Measurements from ENCODE around the gene SOX10. TPM values are rescaled to one million over a fixed set of nuclear protein-coding genes. Genes with fewer than 3 reads are reported as not detected.

SOX10 gene
- total and polyA plus RNA-seq, 9 of the 15 experiments (the other 6 are each of a cell fraction or from before 2014, with no cell fraction given) = not detected

DNA sequence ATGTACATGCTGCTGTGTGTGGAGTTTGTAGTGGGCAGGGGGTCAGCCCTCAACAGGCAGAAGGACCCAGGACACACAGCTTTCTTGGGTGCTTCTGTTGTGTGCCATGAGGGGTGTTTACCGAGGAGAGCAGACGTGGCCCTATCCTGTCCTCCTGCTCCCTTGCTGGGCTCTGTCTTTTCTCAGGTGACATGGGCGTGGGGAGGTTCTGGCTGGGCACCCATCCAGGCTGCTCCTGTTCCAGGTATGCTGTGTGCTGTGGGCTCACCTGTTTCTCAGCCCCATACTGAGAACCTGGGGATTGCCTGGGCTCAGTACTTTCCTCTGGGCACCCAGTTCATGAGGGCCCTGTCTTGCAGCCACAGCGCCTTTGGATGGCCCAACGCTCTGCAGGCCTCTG lies 55.0 kb downstream of the SOX10 start:
- H4K20me1 ChIP-seq (replicated peaks; ENCODE audit: control insufficient read depth, insufficient read depth, low read length) = no peaks in the 10 kb centered on the region
- peaks cover 9 to 32% of the 10 kb centered on the region in 2 experiments; a peak in 4 of 5 replicates for H3K4me1 ChIP-seq (replicated peaks in 1 of 2; ENCODE audit: control insufficient read depth in 2 of 2, insufficient read depth in 2 of 2, low read length in 2 of 2)
- intact Hi-C loops (cut with micrococcal nuclease) = no loop called here
- no peaks in the 10 kb centered on the region for H3K9me1 ChIP-seq (ENCODE audit: control insufficient read depth, insufficient read depth, low read length)
- ChIA-PET CTCF (ENCODE audit: low intra/inter-chr PET ratio) (no interaction called here), POLR2A (interaction anchor here (0.8 kb wide), 1 partner anchor 216 kb away, joined by 3 read pairs; no protein-coding TSS in a partner anchor)
- no peak overlapping the region for H2AFZ ChIP-seq (ENCODE audit: low read depth, low read length)
- H3K27ac ChIP-seq (ENCODE audit: extremely low read depth, low read depth, low read length) = no peak overlapping the region
- ATAC-seq (no peak), DNase-seq (ENCODE audit: extremely low read depth in 1 of 4, low spot score in 3 of 4) (no peak), FAIRE-seq (no peak)
- 88% methylated on average over 5 of the region's 5 CpGs for WGBS (ENCODE audit: insufficient coverage, low coverage, missing lambda C conversion rate)
- no peaks in the 10 kb centered on the region for H3K9me3 ChIP-seq (replicated peaks; ENCODE audit: control insufficient read depth, insufficient read depth, low read depth, low read length)
- no TSS peak for BruUV-seq (replicated peaks)
- no peaks in the 10 kb centered on the region for H3K27me3 ChIP-seq (ENCODE audit: control insufficient read depth in 2 of 2, insufficient read depth in 2 of 2, low read length in 2 of 2)
- no peaks in the 10 kb centered on the region for H3K79me2 ChIP-seq (ENCODE audit: control insufficient read depth, insufficient read depth, low read length)
- peaks cover 23% of the 10 kb centered on the region; the same call in 2 of the 3 replicates for H3K36me3 ChIP-seq (ENCODE audit: control insufficient read depth, insufficient read depth, low read length)
- no peak overlapping the region for H3K4me2 ChIP-seq (ENCODE audit: insufficient read depth, low read length)
- no peak overlapping the region; a peak in 1 of 4 replicates for H3K9ac ChIP-seq (ENCODE audit: insufficient read depth in 1 of 2, low read depth in 2 of 2, low read length in 2 of 2)
- in situ Hi-C loops (cut with MboI) = no loop called here
- TF ChIP-seq, protein P1, sequence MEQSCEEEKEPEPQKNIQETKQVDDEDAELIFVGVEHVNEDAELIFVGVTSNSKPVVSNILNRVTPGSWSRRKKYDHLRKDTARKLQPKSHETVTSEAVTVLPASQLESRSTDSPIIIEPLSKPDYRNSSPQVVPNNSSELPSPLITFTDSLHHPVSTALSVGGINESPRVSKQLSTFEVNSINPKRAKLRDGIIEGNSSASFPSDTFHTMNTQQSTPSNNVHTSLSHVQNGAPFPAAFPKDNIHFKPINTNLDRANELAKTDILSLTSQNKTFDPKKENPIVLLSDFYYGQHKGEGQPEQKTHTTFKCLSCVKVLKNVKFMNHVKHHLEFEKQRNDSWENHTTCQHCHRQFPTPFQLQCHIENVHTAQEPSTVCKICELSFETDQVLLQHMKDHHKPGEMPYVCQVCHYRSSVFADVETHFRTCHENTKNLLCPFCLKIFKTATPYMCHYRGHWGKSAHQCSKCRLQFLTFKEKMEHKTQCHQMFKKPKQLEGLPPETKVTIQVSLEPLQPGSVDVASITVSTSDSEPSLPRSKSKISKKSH (CRISPR knock-in tag; IDR thresholded peaks at IDR 0.05) = no peak
- TF ChIP-seq CC2D1A (IDR thresholded peaks at IDR 0.05) (no peak), KLF10 (CRISPR knock-in tag; IDR thresholded peaks at IDR 0.05) (no peak), EGR1 (conservative IDR thresholded peaks at IDR 0.05) (no peak), ZNF79 (CRISPR knock-in tag; IDR thresholded peaks at IDR 0.05; ENCODE audit: low read depth) (no peak), ZNF445 (CRISPR knock-in tag; IDR thresholded peaks at IDR 0.05; ENCODE audit: low read depth) (no peak), ZSCAN29 (IDR thresholded peaks at IDR 0.05) (no peak), PTTG1 (tag; IDR thresholded peaks at IDR 0.05; ENCODE audit: low read depth) (no peak)
- TF ChIP-seq, protein P2, sequence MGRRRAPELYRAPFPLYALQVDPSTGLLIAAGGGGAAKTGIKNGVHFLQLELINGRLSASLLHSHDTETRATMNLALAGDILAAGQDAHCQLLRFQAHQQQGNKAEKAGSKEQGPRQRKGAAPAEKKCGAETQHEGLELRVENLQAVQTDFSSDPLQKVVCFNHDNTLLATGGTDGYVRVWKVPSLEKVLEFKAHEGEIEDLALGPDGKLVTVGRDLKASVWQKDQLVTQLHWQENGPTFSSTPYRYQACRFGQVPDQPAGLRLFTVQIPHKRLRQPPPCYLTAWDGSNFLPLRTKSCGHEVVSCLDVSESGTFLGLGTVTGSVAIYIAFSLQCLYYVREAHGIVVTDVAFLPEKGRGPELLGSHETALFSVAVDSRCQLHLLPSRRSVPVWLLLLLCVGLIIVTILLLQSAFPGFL (CRISPR knock-in tag; IDR thresholded peaks at IDR 0.05) = no peak
- TF ChIP-seq, protein P3, sequence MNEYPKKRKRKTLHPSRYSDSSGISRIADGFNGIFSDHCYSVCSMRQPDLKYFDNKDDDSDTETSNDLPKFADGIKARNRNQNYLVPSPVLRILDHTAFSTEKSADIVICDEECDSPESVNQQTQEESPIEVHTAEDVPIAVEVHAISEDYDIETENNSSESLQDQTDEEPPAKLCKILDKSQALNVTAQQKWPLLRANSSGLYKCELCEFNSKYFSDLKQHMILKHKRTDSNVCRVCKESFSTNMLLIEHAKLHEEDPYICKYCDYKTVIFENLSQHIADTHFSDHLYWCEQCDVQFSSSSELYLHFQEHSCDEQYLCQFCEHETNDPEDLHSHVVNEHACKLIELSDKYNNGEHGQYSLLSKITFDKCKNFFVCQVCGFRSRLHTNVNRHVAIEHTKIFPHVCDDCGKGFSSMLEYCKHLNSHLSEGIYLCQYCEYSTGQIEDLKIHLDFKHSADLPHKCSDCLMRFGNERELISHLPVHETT (CRISPR knock-in tag; conservative IDR thresholded peaks at IDR 0.05 in 1 of 2, IDR thresholded peaks at IDR 0.05 in 1 of 2) = no peak
- H3K4me3 ChIP-seq = no peak overlapping the region
